OCI-LY7 (cell line): ENCODE results near the gene KAT6B.

Experiments used
- EZH2phosphoT487 ChIP-seq: fragments of 200-600 bp; sonication (generic); IDR thresholded peaks from 2 replicates; pipeline ENCODE4 v1.6.1; 2018; ENCODE audit warnings: low read depth, borderline replicate concordance, mild to moderate bottlenecking, mixed run types, antibody characterized with exemption, low read length, moderate library complexity, mixed read lengths
- TF ChIP-seq, protein P1 (sequence below): fragments of 200-600 bp; sonication (generic); conservative IDR thresholded peaks from 2 replicates; pipeline ENCODE4 v1.5.1; 2014; ENCODE audit warnings: mild to moderate bottlenecking, antibody characterized with exemption, low read length, moderate library complexity, mixed read lengths

- TF ChIP-seq, protein P1, sequence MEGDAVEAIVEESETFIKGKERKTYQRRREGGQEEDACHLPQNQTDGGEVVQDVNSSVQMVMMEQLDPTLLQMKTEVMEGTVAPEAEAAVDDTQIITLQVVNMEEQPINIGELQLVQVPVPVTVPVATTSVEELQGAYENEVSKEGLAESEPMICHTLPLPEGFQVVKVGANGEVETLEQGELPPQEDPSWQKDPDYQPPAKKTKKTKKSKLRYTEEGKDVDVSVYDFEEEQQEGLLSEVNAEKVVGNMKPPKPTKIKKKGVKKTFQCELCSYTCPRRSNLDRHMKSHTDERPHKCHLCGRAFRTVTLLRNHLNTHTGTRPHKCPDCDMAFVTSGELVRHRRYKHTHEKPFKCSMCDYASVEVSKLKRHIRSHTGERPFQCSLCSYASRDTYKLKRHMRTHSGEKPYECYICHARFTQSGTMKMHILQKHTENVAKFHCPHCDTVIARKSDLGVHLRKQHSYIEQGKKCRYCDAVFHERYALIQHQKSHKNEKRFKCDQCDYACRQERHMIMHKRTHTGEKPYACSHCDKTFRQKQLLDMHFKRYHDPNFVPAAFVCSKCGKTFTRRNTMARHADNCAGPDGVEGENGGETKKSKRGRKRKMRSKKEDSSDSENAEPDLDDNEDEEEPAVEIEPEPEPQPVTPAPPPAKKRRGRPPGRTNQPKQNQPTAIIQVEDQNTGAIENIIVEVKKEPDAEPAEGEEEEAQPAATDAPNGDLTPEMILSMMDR = no peak
- TF ChIP-seq EZH2phosphoT487 = no peak
Observed at GRCh38 chr10:75032119-75032518, 205.7 kb downstream of the KAT6B start.
